ENCODE results near the gene NHSL1. TPM values are rescaled to one million over a fixed set of nuclear protein-coding genes. Genes with fewer than 3 reads are reported as not detected.

Gene NHSL1
- total and polyA plus RNA-seq, 9 of the 15 experiments (the other 6 are each of a cell fraction or from before 2014, with no cell fraction given): 0.09 to 0.20 TPM; not detected in 7

DNA sequence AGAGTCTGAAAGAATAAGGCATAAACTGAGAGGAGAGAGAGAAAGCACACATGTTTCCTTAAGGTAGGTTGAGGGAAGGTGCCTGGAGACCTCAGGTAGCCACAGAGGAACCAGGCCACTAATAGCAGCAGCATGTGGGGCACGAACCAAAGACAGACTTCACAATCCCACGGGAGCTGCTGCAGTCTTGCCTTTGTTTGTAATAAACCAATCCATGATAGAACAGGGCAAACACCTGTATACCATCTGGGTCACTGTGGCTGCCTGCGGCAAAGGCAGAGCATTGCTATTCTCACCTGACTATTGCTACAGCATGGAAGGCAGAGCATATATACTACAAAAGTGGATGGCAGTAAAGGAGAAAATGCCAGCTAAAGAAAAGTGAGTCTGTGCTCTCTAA is 59.0 kb downstream of the NHSL1 start (continued):
- TF ChIP-seq, protein P1, sequence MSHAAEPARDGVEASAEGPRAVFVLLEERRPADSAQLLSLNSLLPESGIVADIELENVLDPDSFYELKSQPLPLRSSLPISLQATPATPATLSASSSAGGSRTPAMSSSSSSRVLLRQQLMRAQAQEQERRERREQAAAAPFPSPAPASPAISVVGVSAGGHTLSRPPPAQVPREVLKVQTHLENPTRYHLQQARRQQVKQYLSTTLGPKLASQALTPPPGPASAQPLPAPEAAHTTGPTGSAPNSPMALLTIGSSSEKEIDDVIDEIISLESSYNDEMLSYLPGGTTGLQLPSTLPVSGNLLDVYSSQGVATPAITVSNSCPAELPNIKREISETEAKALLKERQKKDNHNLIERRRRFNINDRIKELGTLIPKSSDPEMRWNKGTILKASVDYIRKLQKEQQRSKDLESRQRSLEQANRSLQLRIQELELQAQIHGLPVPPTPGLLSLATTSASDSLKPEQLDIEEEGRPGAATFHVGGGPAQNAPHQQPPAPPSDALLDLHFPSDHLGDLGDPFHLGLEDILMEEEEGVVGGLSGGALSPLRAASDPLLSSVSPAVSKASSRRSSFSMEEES (CRISPR knock-in tag; IDR thresholded peaks at IDR 0.05): no peak

DNA sequence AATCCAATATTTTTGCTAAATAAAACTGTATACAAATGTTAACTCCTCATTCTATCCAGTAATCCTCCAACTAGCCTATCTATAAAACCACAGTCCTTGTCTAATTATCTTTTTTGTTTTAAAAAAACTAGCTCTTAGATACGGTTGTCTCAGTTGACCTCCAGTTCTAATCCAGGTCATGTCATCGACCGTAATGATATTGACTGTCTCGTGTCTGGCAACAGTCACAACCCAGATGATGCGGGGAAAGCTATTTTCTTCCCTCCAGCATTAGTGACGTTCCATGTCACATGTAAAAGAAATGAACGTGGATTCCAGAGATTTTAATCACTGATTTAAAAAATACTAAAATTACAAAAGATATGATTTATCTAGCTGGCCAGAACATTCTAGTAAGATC is 59.7 kb downstream of the NHSL1 start:
- H3K9me3 ChIP-seq (replicated peaks; ENCODE audit: control insufficient read depth, insufficient read depth, low read depth, low read length): no peaks in the 10 kb centered on the region
- H3K27ac ChIP-seq (ENCODE audit: extremely low read depth, low read depth, low read length): no peak overlapping the region
- H3K9ac ChIP-seq (ENCODE audit: insufficient read depth in 1 of 2, low read depth in 2 of 2, low read length in 2 of 2): no peak overlapping the region
- no peaks in the 10 kb centered on the region for H3K9me1 ChIP-seq (ENCODE audit: control insufficient read depth, insufficient read depth, low read length)
- peaks cover 5 to 11% of the 10 kb centered on the region in 2 experiments; a peak in 4 of 5 replicates for H3K27me3 ChIP-seq (ENCODE audit: control insufficient read depth in 2 of 2, insufficient read depth in 2 of 2, low read length in 2 of 2)
- ATAC-seq (no peak), FAIRE-seq (no peak), DNase-seq (ENCODE audit: extremely low read depth in 1 of 4, low spot score in 3 of 4) (no peak)
- 4% methylated on average over 7 of the region's 7 CpGs for WGBS (ENCODE audit: insufficient coverage, low coverage, missing lambda C conversion rate)
- no peaks in the 10 kb centered on the region for H3K36me3 ChIP-seq (ENCODE audit: control insufficient read depth, insufficient read depth, low read length)
- no peak overlapping the region for H3K4me2 ChIP-seq (ENCODE audit: insufficient read depth, low read length)
- no peaks in the 10 kb centered on the region for H4K20me1 ChIP-seq (replicated peaks; ENCODE audit: control insufficient read depth, insufficient read depth, low read length)
- no peak overlapping the region for H3K4me3 ChIP-seq
- intact Hi-C loops (cut with micrococcal nuclease): no loop called here
- H3K4me1 ChIP-seq (replicated peaks in 1 of 2; ENCODE audit: control insufficient read depth in 2 of 2, insufficient read depth in 2 of 2, low read length in 2 of 2): no peaks in the 10 kb centered on the region
- in situ Hi-C loops (cut with MboI): loop anchor here (5.0 kb wide), 1 partner anchor 78 kb away; no protein-coding TSS in a partner anchor
- POLR2A ChIA-PET: no interaction called here
- BruUV-seq (replicated peaks): no TSS peak
- H3K79me2 ChIP-seq (ENCODE audit: control insufficient read depth, insufficient read depth, low read length): no peaks in the 10 kb centered on the region
- CTCF ChIA-PET (ENCODE audit: low intra/inter-chr PET ratio): no interaction called here
- H2AFZ ChIP-seq (ENCODE audit: low read depth, low read length): no peak overlapping the region
- TF ChIP-seq ZC3H4 (CRISPR knock-in tag; IDR thresholded peaks at IDR 0.05; ENCODE audit: borderline replicate concordance) (no peak), CHD4 (IDR thresholded peaks at IDR 0.05; ENCODE audit: insufficient read depth, insufficient replicate concordance, low read depth, low read length, poor library complexity, severe bottlenecking) (no peak), ZFX (CRISPR knock-in tag; IDR thresholded peaks at IDR 0.05) (no peak), FOXP4 (CRISPR knock-in tag; IDR thresholded peaks at IDR 0.05; ENCODE audit: borderline replicate concordance) (no peak), MXI1 (IDR thresholded peaks at IDR 0.05; ENCODE audit: low read depth, low read length) (no peak), SMAD3 (CRISPR knock-in tag; conservative IDR thresholded peaks at IDR 0.05) (no peak), BRD4 (IDR thresholded peaks at IDR 0.05) (no peak), BRCA1 (IDR thresholded peaks at IDR 0.05) (no peak), BRCA1 (CRISPR knock-in tag; IDR thresholded peaks at IDR 0.05) (no peak), POU5F1 (IDR thresholded peaks at IDR 0.05; ENCODE audit: borderline replicate concordance, low read depth, low read length, partially characterized antibody) (no peak), C11orf30 (IDR thresholded peaks at IDR 0.05; ENCODE audit: low read depth) (no peak), DDX20 (tag; IDR thresholded peaks at IDR 0.05; ENCODE audit: low read depth) (no peak), ZNF444 (CRISPR knock-in tag; IDR thresholded peaks at IDR 0.05) (no peak)
- TF ChIP-seq, protein P2, sequence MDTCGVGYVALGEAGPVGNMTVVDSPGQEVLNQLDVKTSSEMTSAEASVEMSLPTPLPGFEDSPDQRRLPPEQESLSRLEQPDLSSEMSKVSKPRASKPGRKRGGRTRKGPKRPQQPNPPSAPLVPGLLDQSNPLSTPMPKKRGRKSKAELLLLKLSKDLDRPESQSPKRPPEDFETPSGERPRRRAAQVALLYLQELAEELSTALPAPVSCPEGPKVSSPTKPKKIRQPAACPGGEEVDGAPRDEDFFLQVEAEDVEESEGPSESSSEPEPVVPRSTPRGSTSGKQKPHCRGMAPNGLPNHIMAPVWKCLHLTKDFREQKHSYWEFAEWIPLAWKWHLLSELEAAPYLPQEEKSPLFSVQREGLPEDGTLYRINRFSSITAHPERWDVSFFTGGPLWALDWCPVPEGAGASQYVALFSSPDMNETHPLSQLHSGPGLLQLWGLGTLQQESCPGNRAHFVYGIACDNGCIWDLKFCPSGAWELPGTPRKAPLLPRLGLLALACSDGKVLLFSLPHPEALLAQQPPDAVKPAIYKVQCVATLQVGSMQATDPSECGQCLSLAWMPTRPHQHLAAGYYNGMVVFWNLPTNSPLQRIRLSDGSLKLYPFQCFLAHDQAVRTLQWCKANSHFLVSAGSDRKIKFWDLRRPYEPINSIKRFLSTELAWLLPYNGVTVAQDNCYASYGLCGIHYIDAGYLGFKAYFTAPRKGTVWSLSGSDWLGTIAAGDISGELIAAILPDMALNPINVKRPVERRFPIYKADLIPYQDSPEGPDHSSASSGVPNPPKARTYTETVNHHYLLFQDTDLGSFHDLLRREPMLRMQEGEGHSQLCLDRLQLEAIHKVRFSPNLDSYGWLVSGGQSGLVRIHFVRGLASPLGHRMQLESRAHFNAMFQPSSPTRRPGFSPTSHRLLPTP (IDR thresholded peaks at IDR 0.05; ENCODE audit: borderline replicate concordance, extremely low read depth, insufficient read length): no peak

Data from K562 (cell line).